Measurements from ENCODE around the gene PPP1R8. TPM values are rescaled to one million over a fixed set of nuclear protein-coding genes. Genes with fewer than 3 reads are reported as not detected.
"Not testable (repeated sequence)": the region's sequence is repeated elsewhere in the genome, so short reads cannot be mapped to it uniquely, and the experiment has no call there.

Gene PPP1R8
- total RNA-seq, 1 experiment from 2014 or later: 60.0 TPM

DNA sequence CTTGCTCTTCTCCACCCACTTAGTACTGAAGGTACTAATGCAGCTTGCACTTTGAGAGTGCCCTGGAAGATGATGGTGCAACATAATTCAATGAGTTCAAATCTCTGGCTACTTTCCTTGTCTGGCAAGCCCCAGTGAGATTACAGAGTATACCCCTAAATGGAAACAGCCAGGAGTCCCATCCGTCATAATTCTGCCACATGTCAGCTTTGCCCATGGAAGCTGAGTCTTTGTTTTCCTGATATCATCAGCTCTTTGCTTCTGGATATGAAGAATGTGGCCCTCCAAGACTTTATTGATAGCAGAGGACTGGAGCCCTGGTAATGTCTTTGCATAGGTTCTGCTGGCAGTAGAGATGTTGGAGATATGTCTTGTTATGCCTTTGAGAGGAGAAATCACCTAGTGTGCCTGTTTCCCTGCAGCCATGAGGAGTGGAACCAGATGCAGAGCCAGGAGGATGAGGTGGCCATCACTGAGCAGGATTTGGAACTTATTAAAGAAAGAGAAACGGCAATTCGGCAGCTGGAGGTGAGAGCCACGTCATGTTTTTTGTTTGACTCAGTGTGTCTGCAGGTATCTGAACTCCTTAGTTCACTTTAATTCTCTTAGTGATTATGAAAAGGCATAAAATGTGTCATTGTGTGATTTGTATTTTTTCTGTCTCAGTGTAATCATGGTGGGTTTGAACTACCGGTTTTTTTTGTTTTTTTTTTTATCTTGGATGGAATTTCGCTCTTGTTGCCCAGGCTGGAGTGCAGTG, 18.7 kb upstream of the PPP1R8 start:
- Histone ChIP-seq H3K9me3 (replicated peaks) (no peaks in the 10 kb centered on the region), H3K27me3 (replicated peaks) (no peaks in the 10 kb centered on the region), H3K36me3 (peaks cover 51% of the 10 kb centered on the region), H3K27ac (no peak overlapping the region), H3K4me3 (no peak overlapping the region), H3K4me1 (replicated peaks) (peaks cover 4% of the 10 kb centered on the region)
- peak in 1 of 2 experiments; percentile 16 for DNase-seq (ENCODE audit: low read depth in 1 of 2, low spot score in 2 of 2)

DNA sequence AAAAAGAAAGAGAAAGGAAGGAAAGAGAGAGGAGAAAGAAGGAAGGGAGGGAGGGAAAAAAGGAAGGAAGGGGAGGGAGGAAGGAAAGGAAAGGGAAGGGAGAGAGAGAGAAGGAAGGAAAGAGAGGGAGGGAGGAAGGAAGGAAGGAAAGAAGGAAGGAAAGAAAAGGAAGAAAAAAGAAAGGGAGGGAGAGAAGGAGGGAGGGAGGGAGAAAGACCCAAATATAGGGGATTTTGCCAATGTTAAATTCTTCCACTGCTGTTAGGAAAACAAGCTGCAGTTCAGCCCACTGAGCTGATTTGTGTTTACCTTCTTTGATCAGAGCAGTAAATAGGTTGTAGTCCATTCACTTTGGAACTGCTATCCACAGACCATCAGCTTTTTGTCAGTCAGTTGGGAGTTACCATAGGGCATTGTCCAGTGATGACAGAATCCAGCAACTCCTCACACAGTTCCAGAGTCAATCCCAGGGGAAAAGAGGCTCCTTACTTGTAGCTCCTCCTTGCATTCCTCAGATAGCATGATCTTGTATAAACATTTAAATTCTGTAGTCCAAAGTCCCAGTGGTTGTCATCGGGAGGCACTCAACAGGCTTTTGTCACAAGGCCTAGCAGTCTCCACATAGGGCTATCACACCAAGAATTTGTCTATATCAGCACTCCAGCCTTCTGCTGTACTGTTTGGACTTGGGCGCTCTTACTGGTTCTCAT, 13.5 kb upstream of the PPP1R8 start:
- H3K36me3 ChIP-seq: peaks cover 58% of the 10 kb centered on the region
- peaks cover 14% of the 10 kb centered on the region for H3K4me1 ChIP-seq (replicated peaks)
- H3K4me3 ChIP-seq: no peak overlapping the region
- peak overlapping the region; percentile 68 for H3K27ac ChIP-seq
- no peaks in the 10 kb centered on the region for H3K27me3 ChIP-seq (replicated peaks)
- H3K9me3 ChIP-seq (replicated peaks): no peaks in the 10 kb centered on the region
- peak; percentile 78 to 83 for DNase-seq (ENCODE audit: low read depth in 1 of 2, low spot score in 2 of 2)

- peaks cover 49% of the 10 kb centered on the region for H3K36me3 ChIP-seq
- H3K4me1 ChIP-seq (replicated peaks): peaks cover 18% of the 10 kb centered on the region
- H3K9me3 ChIP-seq (replicated peaks): no peaks in the 10 kb centered on the region
- no peaks in the 10 kb centered on the region for H3K27me3 ChIP-seq (replicated peaks)
- H3K4me3 ChIP-seq: no peak overlapping the region
- no peak overlapping the region for H3K27ac ChIP-seq
- DNase-seq (ENCODE audit: low read depth in 1 of 2, low spot score in 2 of 2): peak in 1 of 2 experiments; percentile 12
Measured at GRCh38 chr1:27821761-27822315, 8.7 kb upstream of the PPP1R8 start.

DNA sequence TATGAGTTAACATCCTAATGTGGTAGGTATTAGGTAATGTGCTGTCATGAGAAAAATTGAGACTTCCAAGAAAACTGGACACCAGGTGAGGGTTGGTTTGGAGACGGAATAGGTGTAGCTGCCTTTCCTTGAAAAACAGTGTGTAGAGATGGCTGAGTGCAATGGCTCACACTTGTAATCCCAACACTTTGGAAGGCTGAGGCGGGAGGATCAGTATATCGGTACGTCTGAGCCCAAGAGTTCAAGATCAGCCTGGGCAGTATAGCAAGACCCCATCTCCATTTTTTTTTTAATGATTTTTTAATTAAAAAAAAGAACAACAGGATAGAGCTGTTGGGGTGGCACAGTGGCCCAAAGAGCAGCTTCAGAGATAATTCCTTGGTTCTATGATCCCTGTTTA, 6.8 kb upstream of the PPP1R8 start:
- peak in 1 of 2 experiments; percentile 3 for DNase-seq (ENCODE audit: low read depth in 1 of 2, low spot score in 2 of 2)
- peaks cover 7% of the 10 kb centered on the region for H3K4me1 ChIP-seq (replicated peaks)
- no peak overlapping the region for H3K4me3 ChIP-seq
- peaks cover 36% of the 10 kb centered on the region for H3K36me3 ChIP-seq
- no peaks in the 10 kb centered on the region for H3K9me3 ChIP-seq (replicated peaks)
- no peaks in the 10 kb centered on the region for H3K27me3 ChIP-seq (replicated peaks)
- H3K27ac ChIP-seq: no peak overlapping the region

- H3K9me3 ChIP-seq (replicated peaks): no peaks in the 10 kb centered on the region
- H3K36me3 ChIP-seq: peaks cover 32% of the 10 kb centered on the region
- DNase-seq (ENCODE audit: low read depth in 1 of 2, low spot score in 2 of 2): peak in 1 of 2 experiments; percentile 8
- H3K4me3 ChIP-seq: no peak overlapping the region
- no peak overlapping the region for H3K27ac ChIP-seq
- H3K27me3 ChIP-seq (replicated peaks): no peaks in the 10 kb centered on the region
- peaks cover 7% of the 10 kb centered on the region for H3K4me1 ChIP-seq (replicated peaks)
Measured at GRCh38 chr1:27824411-27824810, 6.2 kb upstream of the PPP1R8 start.

- not testable (repeated sequence) for H3K4me3 ChIP-seq; DNase-seq (ENCODE audit: low read depth in 1 of 2, low spot score in 2 of 2); H3K27ac ChIP-seq
Measured at GRCh38 chr1:27829339-27829960, 1.1 kb upstream of the PPP1R8 start.

DNA sequence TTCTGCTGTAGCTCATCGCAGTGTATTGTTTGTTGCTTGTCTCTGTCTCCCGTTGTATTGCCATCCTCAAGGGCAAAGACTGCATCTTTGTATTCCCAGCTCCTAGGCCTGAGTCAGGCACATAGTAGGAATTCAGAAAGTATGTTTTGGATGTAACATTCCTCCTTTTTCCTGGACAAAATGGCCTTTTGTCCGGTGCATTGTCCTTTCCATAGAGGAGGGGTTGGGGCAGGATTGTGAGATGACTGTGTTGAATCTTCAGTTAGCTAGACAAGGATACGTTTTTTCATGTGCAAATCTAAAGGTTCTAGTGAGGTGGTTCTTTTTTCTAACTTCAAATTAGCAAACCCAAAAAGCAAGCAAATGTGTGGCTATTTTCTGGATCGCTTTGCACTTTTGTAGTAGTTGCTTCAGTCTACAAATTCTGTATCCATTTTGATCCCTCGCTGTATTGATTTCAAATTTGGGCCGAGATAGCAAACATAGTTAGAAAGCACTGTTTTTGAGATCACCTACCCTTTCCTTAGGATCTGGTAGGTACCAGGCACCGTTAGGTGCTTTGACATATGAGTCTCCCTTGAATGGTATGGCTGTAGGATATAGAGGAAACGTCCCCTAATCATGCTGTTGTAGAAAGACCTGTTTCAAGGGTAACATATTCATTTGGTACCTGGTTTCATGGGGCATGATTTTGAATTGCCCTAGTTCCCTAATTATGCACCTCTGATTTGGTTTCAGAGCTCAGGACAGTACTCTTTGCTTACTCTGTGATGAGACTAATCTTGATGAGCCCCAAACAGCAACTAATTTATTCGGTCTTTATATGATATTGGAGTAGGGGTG, 1.2 kb downstream of the PPP1R8 start:
- peaks cover 17% of the 10 kb centered on the region for H3K4me1 ChIP-seq (replicated peaks)
- DNase-seq (ENCODE audit: low read depth in 1 of 2, low spot score in 2 of 2): no peak

More at GRCh38 chr1:27829339-27829960, 1.1 kb upstream of the PPP1R8 start:
- peaks cover 27% of the 10 kb centered on the region for H3K36me3 ChIP-seq
- H3K27me3 ChIP-seq (replicated peaks); H3K9me3 ChIP-seq (replicated peaks): not testable (repeated sequence)
- H3K4me1 ChIP-seq (replicated peaks): peaks cover 17% of the 10 kb centered on the region

GRCh38 chr1:27832762-27833161, 2.2 kb downstream of the PPP1R8 start:
- DNase-seq (ENCODE audit: low read depth in 1 of 2, low spot score in 2 of 2): peak in 1 of 2 experiments; percentile 33
- H3K27ac ChIP-seq: no peak overlapping the region
- no peak overlapping the region for H3K4me3 ChIP-seq
- no peaks in the 10 kb centered on the region for H3K27me3 ChIP-seq (replicated peaks)
- H3K9me3 ChIP-seq (replicated peaks): no peaks in the 10 kb centered on the region
- peaks cover 17% of the 10 kb centered on the region for H3K4me1 ChIP-seq (replicated peaks)
- peaks cover 56% of the 10 kb centered on the region for H3K36me3 ChIP-seq

More for the DNA sequence above, 1.2 kb downstream of the PPP1R8 start:
- no peaks in the 10 kb centered on the region for H3K9me3 ChIP-seq (replicated peaks)
- H3K27me3 ChIP-seq (replicated peaks): no peaks in the 10 kb centered on the region
- peak overlapping the region; percentile 79 for H3K4me3 ChIP-seq
- peak overlapping the region; percentile 84 for H3K27ac ChIP-seq
- H3K36me3 ChIP-seq: peaks cover 49% of the 10 kb centered on the region

GRCh38 chr1:27833470-27833869, 2.9 kb downstream of the PPP1R8 start:
- no peak for DNase-seq (ENCODE audit: low read depth in 1 of 2, low spot score in 2 of 2)
- Histone ChIP-seq H3K9me3 (replicated peaks) (no peaks in the 10 kb centered on the region), H3K27ac (no peak overlapping the region), H3K27me3 (replicated peaks) (no peaks in the 10 kb centered on the region), H3K4me3 (no peak overlapping the region), H3K4me1 (replicated peaks) (peaks cover 17% of the 10 kb centered on the region), H3K36me3 (peaks cover 61% of the 10 kb centered on the region)

DNA sequence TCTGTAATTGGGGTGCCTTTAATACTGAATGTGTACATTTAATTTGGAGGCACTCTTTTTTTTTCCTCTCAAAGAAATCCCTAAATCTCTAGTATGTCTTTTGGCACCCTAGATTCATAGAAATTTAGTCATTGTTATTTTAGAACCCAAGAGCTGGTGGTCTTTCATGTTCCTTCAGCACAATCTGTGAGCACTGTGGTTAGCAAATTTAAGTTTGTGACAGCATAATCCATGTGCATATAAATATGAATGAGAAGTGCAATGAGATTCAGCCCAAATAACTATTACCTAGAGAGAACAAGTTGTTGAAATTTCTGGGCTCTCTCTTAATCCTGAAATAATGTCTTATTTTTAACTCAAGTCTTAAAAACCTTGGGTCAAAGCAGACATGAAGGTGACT, 4.5 kb downstream of the PPP1R8 start:
- DNase-seq (ENCODE audit: low read depth in 1 of 2, low spot score in 2 of 2): no peak
- Histone ChIP-seq H3K9me3 (replicated peaks) (no peaks in the 10 kb centered on the region), H3K4me1 (replicated peaks) (peaks cover 17% of the 10 kb centered on the region), H3K27ac (no peak overlapping the region), H3K27me3 (replicated peaks) (no peaks in the 10 kb centered on the region), H3K4me3 (no peak overlapping the region), H3K36me3 (peaks cover 76% of the 10 kb centered on the region)

- H3K27ac ChIP-seq: no peak overlapping the region
- peaks cover 80% of the 10 kb centered on the region for H3K36me3 ChIP-seq
- no peaks in the 10 kb centered on the region for H3K27me3 ChIP-seq (replicated peaks)
- no peaks in the 10 kb centered on the region for H3K9me3 ChIP-seq (replicated peaks)
- no peak overlapping the region for H3K4me3 ChIP-seq
- no peak for DNase-seq (ENCODE audit: low read depth in 1 of 2, low spot score in 2 of 2)
- H3K4me1 ChIP-seq (replicated peaks): peaks cover 17% of the 10 kb centered on the region
Measured at GRCh38 chr1:27835501-27835900, 4.9 kb downstream of the PPP1R8 start.

- Histone ChIP-seq H3K27ac (no peak overlapping the region), H3K4me3 (no peak overlapping the region), H3K9me3 (replicated peaks) (no peaks in the 10 kb centered on the region; the same call in 1 of the 2 replicates), H3K27me3 (replicated peaks) (no peaks in the 10 kb centered on the region), H3K4me1 (replicated peaks) (no peaks in the 10 kb centered on the region), H3K36me3 (peaks cover 58% of the 10 kb centered on the region)
- no peak for DNase-seq (ENCODE audit: low read depth in 1 of 2, low spot score in 2 of 2)
Measured at GRCh38 chr1:27849951-27850350, 19.4 kb downstream of the PPP1R8 start.

DNA sequence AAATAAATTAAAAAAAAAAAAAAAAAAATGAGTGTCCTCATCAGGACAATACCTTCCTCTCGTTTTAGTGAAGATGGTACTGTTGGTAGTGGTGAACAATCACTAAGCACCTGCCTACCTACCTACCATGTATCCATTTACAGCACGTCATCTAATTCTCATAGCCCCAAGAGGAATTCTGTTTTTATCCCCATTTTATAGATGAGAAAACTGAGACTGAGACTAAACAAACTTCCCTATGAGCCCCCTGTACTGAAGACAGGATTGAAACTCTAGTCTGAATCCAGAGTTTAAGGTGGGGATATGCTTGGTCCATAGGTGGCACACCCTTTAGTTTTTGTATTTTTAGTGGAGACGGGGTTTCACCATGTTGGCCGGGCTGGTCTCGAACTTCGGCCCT, 24.5 kb downstream of the PPP1R8 start:
- H3K4me1 ChIP-seq (replicated peaks): peaks cover 4% of the 10 kb centered on the region; the same call in 1 of the 2 replicates

More for the DNA sequence above, 24.5 kb downstream of the PPP1R8 start:
- H3K27me3 ChIP-seq (replicated peaks): no peaks in the 10 kb centered on the region
- H3K36me3 ChIP-seq: peaks cover 13% of the 10 kb centered on the region
- H3K4me3 ChIP-seq: no peak overlapping the region
- no peaks in the 10 kb centered on the region for H3K9me3 ChIP-seq (replicated peaks)
- H3K27ac ChIP-seq: no peak overlapping the region
- no peak for DNase-seq (ENCODE audit: low read depth in 1 of 2, low spot score in 2 of 2)
